Activated CD8-positive, alpha-beta memory T cell treated with anti-CD3 and anti-CD28 coated beads, Interleukin-2, amount 10 ng/mL, durations not matched to agents 7 days and 5 days (primary cell): ENCODE results near the gene FBXO44. TPM values are rescaled to one million over a fixed set of nuclear protein-coding genes. Genes with fewer than 3 reads are reported as not detected.
"Not testable (repeated sequence)": the region's sequence is repeated elsewhere in the genome, so short reads cannot be mapped to it uniquely, and the experiment has no call there.

Experiments used
- ATAC-seq: fragments of 150-1000 bp; cut with Tn5 transposase; one replicate; pipeline ENCODE4 v1.10.0; 2021; ENCODE audit warnings: moderate library complexity
- CTCF ChIA-PET: fragments of 350-600 bp; sonication (Branson Sonifier 250); formaldehyde crosslinking; loops from one replicate; lab custom pipeline; 2021; ENCODE audit warnings: antibody characterized with exemption; lab: Charles Lee
- DNase-seq: peaks from one replicate; pipeline ENCODE4 v3.0.0-alpha.2; 2020
- H3K27ac Mint-ChIP-seq: one replicate; pipeline ENCODE4 v1.8.0; 2021; ENCODE audit warnings: mild to moderate bottlenecking, mixed read lengths
- H3K27me3 Mint-ChIP-seq: one replicate; pipeline ENCODE4 v1.8.0; 2021; ENCODE audit warnings: mixed read lengths
- H3K36me3 Mint-ChIP-seq: one replicate; pipeline ENCODE4 v1.8.0; 2021; ENCODE audit warnings: mild to moderate bottlenecking, mixed read lengths
- H3K4me1 Mint-ChIP-seq: one replicate; pipeline ENCODE4 v1.8.0; 2021; ENCODE audit warnings: mixed read lengths
- H3K4me3 Mint-ChIP-seq: one replicate; pipeline ENCODE4 v1.8.0; 2021; ENCODE audit warnings: mild to moderate bottlenecking, moderate library complexity, mixed read lengths
- H3K9me3 Mint-ChIP-seq: one replicate; pipeline ENCODE4 v1.8.0; 2022; ENCODE audit warnings: low read depth, mixed read lengths
- total RNA-seq, 2 experiments: library from RNA; stranded (reverse); gene quantifications; one replicate each; pipeline ENCODE4 v1.2.3, GENCODE V29; 2021

The FBXO44 gene
- total RNA-seq, 2 experiments from 2014 or later, result 28.6 to 39.9 TPM

GRCh38 chr1:11622398-11622797, 32.3 kb upstream of the FBXO44 start:
- ATAC-seq, result no peak

GRCh38 chr1:11623702-11624101, 31.0 kb upstream of the FBXO44 start:
- no peaks in the 10 kb centered on the region for H3K9me3 Mint-ChIP-seq
- DNase-seq, result no peak
- no peak overlapping the region for H3K27ac Mint-ChIP-seq
- no peak overlapping the region for H3K4me3 Mint-ChIP-seq
- no peak for ATAC-seq
- CTCF ChIA-PET, result no interaction called here
- H3K27me3 Mint-ChIP-seq, result peaks cover 10% of the 10 kb centered on the region
- no peaks in the 10 kb centered on the region for H3K4me1 Mint-ChIP-seq
- H3K36me3 Mint-ChIP-seq, result no peaks in the 10 kb centered on the region

More at GRCh38 chr1:11622398-11622797, 32.3 kb upstream of the FBXO44 start:
- CTCF ChIA-PET, result no interaction called here
- no peaks in the 10 kb centered on the region for H3K4me1 Mint-ChIP-seq
- H3K36me3 Mint-ChIP-seq, result no peaks in the 10 kb centered on the region
- no peaks in the 10 kb centered on the region for H3K9me3 Mint-ChIP-seq
- H3K27me3 Mint-ChIP-seq, result peaks cover 13% of the 10 kb centered on the region
- DNase-seq, result no peak
- H3K4me3 Mint-ChIP-seq, result no peak overlapping the region
- H3K27ac Mint-ChIP-seq, result no peak overlapping the region

GRCh38 chr1:11626551-11626950, 28.1 kb upstream of the FBXO44 start:
- CTCF ChIA-PET, result no interaction called here
- H3K27me3 Mint-ChIP-seq, result peaks cover 18% of the 10 kb centered on the region
- H3K36me3 Mint-ChIP-seq, result no peaks in the 10 kb centered on the region
- H3K9me3 Mint-ChIP-seq, result no peaks in the 10 kb centered on the region
- H3K4me1 Mint-ChIP-seq, result no peaks in the 10 kb centered on the region
- DNase-seq, result no peak
- no peak for ATAC-seq
- H3K4me3 Mint-ChIP-seq, result no peak overlapping the region
- H3K27ac Mint-ChIP-seq, result no peak overlapping the region

- Mint-ChIP-seq H3K9me3 (no peaks in the 10 kb centered on the region), H3K36me3 (no peaks in the 10 kb centered on the region), H3K4me1 (no peaks in the 10 kb centered on the region), H3K27me3 (peaks cover 12% of the 10 kb centered on the region), H3K27ac (no peak overlapping the region), H3K4me3 (no peak overlapping the region)
- CTCF ChIA-PET, result no interaction called here
- ATAC-seq (no peak), DNase-seq (no peak)
These were observed 25.9 kb upstream of the FBXO44 start for GRCh38 chr1:11628767-11629166.

- H3K27ac Mint-ChIP-seq, result no peak overlapping the region
- no peaks in the 10 kb centered on the region for H3K36me3 Mint-ChIP-seq
- no peak for ATAC-seq
- no peaks in the 10 kb centered on the region for H3K9me3 Mint-ChIP-seq
- no peak for DNase-seq
- CTCF ChIA-PET, result no interaction called here
- peaks cover 12% of the 10 kb centered on the region for H3K27me3 Mint-ChIP-seq
- H3K4me1 Mint-ChIP-seq, result no peaks in the 10 kb centered on the region
- H3K4me3 Mint-ChIP-seq, result no peak overlapping the region
These were observed 25.3 kb upstream of the FBXO44 start for GRCh38 chr1:11629184-11630016.

- DNase-seq (no peak), ATAC-seq (no peak)
- no peak overlapping the region for H3K4me3 Mint-ChIP-seq
- H3K4me1 Mint-ChIP-seq, result no peaks in the 10 kb centered on the region
- no peak overlapping the region for H3K27ac Mint-ChIP-seq
- peaks cover 23% of the 10 kb centered on the region for H3K27me3 Mint-ChIP-seq
- CTCF ChIA-PET, result interaction anchor here (1.0 to 6.8 kb wide), 3 partner anchors 9 to 597 kb away, joined by 3 to 33 read pairs (median 4); no protein-coding TSS in a partner anchor
- no peaks in the 10 kb centered on the region for H3K9me3 Mint-ChIP-seq
- no peaks in the 10 kb centered on the region for H3K36me3 Mint-ChIP-seq
These were observed 20.1 kb upstream of the FBXO44 start for GRCh38 chr1:11634365-11635192.

- ATAC-seq, result no peak
- CTCF ChIA-PET, result interaction anchor here (0.8 to 6.8 kb wide), 3 partner anchors 6 to 590 kb away, joined by 3 to 33 read pairs (median 4); no protein-coding TSS in a partner anchor
- no peak overlapping the region for H3K27ac Mint-ChIP-seq
- peaks cover 25% of the 10 kb centered on the region for H3K27me3 Mint-ChIP-seq
- no peaks in the 10 kb centered on the region for H3K9me3 Mint-ChIP-seq
- H3K4me3 Mint-ChIP-seq, result no peak overlapping the region
- no peak for DNase-seq
- H3K4me1 Mint-ChIP-seq, result no peaks in the 10 kb centered on the region
- no peaks in the 10 kb centered on the region for H3K36me3 Mint-ChIP-seq
These were observed 16.6 kb upstream of the FBXO44 start for GRCh38 chr1:11638121-11638520.

GRCh38 chr1:11639372-11639771, 15.3 kb upstream of the FBXO44 start:
- Mint-ChIP-seq H3K4me3 (no peak overlapping the region), H3K27me3 (peaks cover 25% of the 10 kb centered on the region), H3K27ac (no peak overlapping the region), H3K9me3 (no peaks in the 10 kb centered on the region), H3K4me1 (no peaks in the 10 kb centered on the region), H3K36me3 (no peaks in the 10 kb centered on the region)
- CTCF ChIA-PET, result interaction anchor here (6.9 kb wide), 1 partner anchor 602 kb away, joined by 93 read pairs; no protein-coding TSS in a partner anchor
- DNase-seq, result no peak
- ATAC-seq, result no peak

- no peak for DNase-seq
- Mint-ChIP-seq H3K27me3 (peaks cover 25% of the 10 kb centered on the region), H3K9me3 (no peaks in the 10 kb centered on the region), H3K4me3 (no peak overlapping the region), H3K36me3 (no peaks in the 10 kb centered on the region), H3K4me1 (no peaks in the 10 kb centered on the region), H3K27ac (no peak overlapping the region)
- no peak for ATAC-seq
- CTCF ChIA-PET, result interaction anchor here (6.9 kb wide), 1 partner anchor 603 kb away, joined by 93 read pairs; no protein-coding TSS in a partner anchor
These were observed 14.6 kb upstream of the FBXO44 start for GRCh38 chr1:11640101-11640500.

GRCh38 chr1:11640944-11641343, 13.7 kb upstream of the FBXO44 start:
- Mint-ChIP-seq H3K36me3 (no peaks in the 10 kb centered on the region), H3K27ac (no peak overlapping the region), H3K9me3 (no peaks in the 10 kb centered on the region), H3K27me3 (peaks cover 22% of the 10 kb centered on the region), H3K4me1 (no peaks in the 10 kb centered on the region), H3K4me3 (no peak overlapping the region)
- ATAC-seq (no peak), DNase-seq (no peak)
- CTCF ChIA-PET, result interaction anchor here (1.0 to 6.9 kb wide), 9 partner anchors 12 to 604 kb away, joined by 3 to 93 read pairs (median 4); partner anchors contain the start of gene MAD2L2

GRCh38 chr1:11641776-11642305, 12.8 kb upstream of the FBXO44 start:
- no peak for ATAC-seq
- no peaks in the 10 kb centered on the region for H3K36me3 Mint-ChIP-seq

GRCh38 chr1:11642418-11643017, 12.2 kb upstream of the FBXO44 start:
- not testable (repeated sequence) for H3K4me3 Mint-ChIP-seq, H3K36me3 Mint-ChIP-seq, H3K27ac Mint-ChIP-seq, H3K4me1 Mint-ChIP-seq, H3K9me3 Mint-ChIP-seq
- CTCF ChIA-PET, result interaction anchor here (0.6 to 6.9 kb wide), 29 partner anchors 8 to 650 kb away, joined by 3 to 93 read pairs (median 3); partner anchors contain the start of gene MAD2L2
- ATAC-seq (peak; percentile 79), DNase-seq (peak; percentile 80)
- H3K27me3 Mint-ChIP-seq, result peaks cover 18% of the 10 kb centered on the region

More at GRCh38 chr1:11641776-11642305, 12.8 kb upstream of the FBXO44 start:
- CTCF ChIA-PET, result interaction anchor here (0.8 to 6.9 kb wide), 24 partner anchors 7 to 649 kb away, joined by 3 to 93 read pairs (median 4); partner anchors contain the start of gene MAD2L2
- H3K9me3 Mint-ChIP-seq, result no peaks in the 10 kb centered on the region
- no peak overlapping the region for H3K27ac Mint-ChIP-seq
- peaks cover 19% of the 10 kb centered on the region for H3K27me3 Mint-ChIP-seq
- no peak overlapping the region for H3K4me3 Mint-ChIP-seq
- DNase-seq, result no peak
- no peaks in the 10 kb centered on the region for H3K4me1 Mint-ChIP-seq
